A549 treated with Hydrocortisone at 1 μM for 4 hours (cell line): Measurements from ENCODE around the gene NBPF20. TPM values are rescaled to one million over a fixed set of nuclear protein-coding genes. Genes with fewer than 3 reads are reported as not detected.

ENCODE experiments used
- total RNA-seq: library from RNA; stranded (reverse); fragments of 200-300 nt; extraction: Qiagen RNA extraction; gene quantifications from 5 replicates; pipeline ENCODE4 v1.2.3, GENCODE V29; 2022

Gene NBPF20
- total RNA-seq = 2.8 to 4.3 TPM (median 2.9 TPM) in 5 replicates

GRCh38 chr1:145425436-145426029 lies at the start of gene NBPF20:
Gene NBPF20 (minus strand): TSS chr1:145425603. CDS start chr1:145405272, 20,331 bp downstream.

Other genes starting within 250 kb of the NBPF20 start
- not detected in 5 replicates for gene PPIAL4D, start 183.4 kb downstream of the NBPF20 start, total RNA-seq
- 15.3 to 18.4 TPM (median 16.2 TPM) in 5 replicates for gene GPR89A, start 182.4 kb upstream of the NBPF20 start, total RNA-seq